Measurements from ENCODE around the gene ACTL6B. TPM values are rescaled to one million over a fixed set of nuclear protein-coding genes. Genes with fewer than 3 reads are reported as not detected.

Gene ACTL6B
- total and polyA plus RNA-seq, 2 of the 13 experiments (the other 11 are each of a cell fraction or from before 2014, with no cell fraction given), result not detected

DNA sequence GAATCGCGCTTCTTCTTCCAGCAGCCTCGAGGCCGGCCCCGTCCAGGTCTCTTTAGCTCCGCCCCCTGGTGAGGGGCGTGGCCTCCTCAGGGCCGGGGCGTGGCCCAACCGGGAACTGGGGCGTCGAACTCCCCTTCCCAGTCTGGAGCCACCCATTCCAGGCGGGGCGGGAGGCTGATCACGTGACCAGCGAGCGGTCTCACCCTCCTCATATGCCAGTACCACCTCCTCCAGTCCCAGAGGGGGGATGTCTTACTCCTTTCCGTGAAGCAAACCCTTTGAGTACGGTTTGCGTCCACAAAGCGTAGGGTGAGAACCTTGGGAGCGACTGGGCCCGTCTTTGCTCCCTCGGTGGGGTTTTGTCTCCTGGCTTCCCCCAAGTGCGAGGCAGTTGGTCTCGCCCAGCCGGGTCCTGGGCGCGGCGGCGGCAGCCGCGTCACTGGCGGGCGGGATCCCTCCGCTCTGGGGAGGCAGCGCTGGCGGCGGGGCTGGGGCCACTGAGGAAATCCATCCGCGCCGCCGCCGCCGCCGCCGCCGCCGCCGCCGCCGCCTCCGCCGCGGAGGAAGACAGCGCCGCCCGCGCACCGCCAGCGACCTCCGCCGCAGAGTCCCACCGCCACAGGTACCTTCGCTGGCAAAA lies 17.2 kb upstream of the ACTL6B start, which contains the start of gene GNB2 (continued):
- TF ChIP-seq ZFP41 (CRISPR knock-in tag; IDR thresholded peaks at IDR 0.05; ENCODE audit: borderline replicate concordance) (no peak), MLLT10 (CRISPR knock-in tag; IDR thresholded peaks at IDR 0.05) (no peak), NR2F1 (CRISPR knock-in tag; IDR thresholded peaks at IDR 0.05) (no peak), RBM39 (IDR thresholded peaks at IDR 0.05; ENCODE audit: low read depth, low read length, poor library complexity, severe bottlenecking) (no peak), BORCS8-MEF2B (CRISPR knock-in tag; IDR thresholded peaks at IDR 0.05) (no peak), TP53 (CRISPR knock-in tag; conservative IDR thresholded peaks at IDR 0.05) (no peak), HMGA1 (CRISPR knock-in tag; conservative IDR thresholded peaks at IDR 0.05) (no peak), DR1 (CRISPR knock-in tag; IDR thresholded peaks at IDR 0.05) (peak; percentile 55; the same call in 1 of the 2 replicates), PHF20 (CRISPR knock-in tag; IDR thresholded peaks at IDR 0.05) (peak; percentile 65), LCORL (IDR thresholded peaks at IDR 0.05) (peak; percentile 34; the same call in 1 of the 2 replicates), LCORL (CRISPR knock-in tag; IDR thresholded peaks at IDR 0.05) (no peak; the same call in 1 of the 2 replicates), ZNF605 (CRISPR knock-in tag; IDR thresholded peaks at IDR 0.05) (peak; percentile 91), YEATS4 (CRISPR knock-in tag; IDR thresholded peaks at IDR 0.05; ENCODE audit: borderline replicate concordance) (peak; percentile 78; the same call in 1 of the 2 replicates), ADNP (CRISPR knock-in tag; IDR thresholded peaks at IDR 0.05) (no peak), RNF2 (conservative IDR thresholded peaks at IDR 0.05; ENCODE audit: low read depth) (0 out of 2 replicates have a peak, but pooled peaks have one; percentile 52), HNF4G (IDR thresholded peaks at IDR 0.05; ENCODE audit: borderline replicate concordance, low read depth, low read length) (no peak), HNF4G (CRISPR knock-in tag; IDR thresholded peaks at IDR 0.05; ENCODE audit: borderline replicate concordance, low read depth) (no peak), ATF1 (CRISPR knock-in tag; IDR thresholded peaks at IDR 0.05) (0 out of 2 replicates have a peak, but pooled peaks have one; percentile 42), NR2F6 (IDR thresholded peaks at IDR 0.05) (no peak), NR2F6 (CRISPR knock-in tag; IDR thresholded peaks at IDR 0.05) (peak; percentile 36; the same call in 1 of the 2 replicates)
- TF ChIP-seq, protein P1, sequence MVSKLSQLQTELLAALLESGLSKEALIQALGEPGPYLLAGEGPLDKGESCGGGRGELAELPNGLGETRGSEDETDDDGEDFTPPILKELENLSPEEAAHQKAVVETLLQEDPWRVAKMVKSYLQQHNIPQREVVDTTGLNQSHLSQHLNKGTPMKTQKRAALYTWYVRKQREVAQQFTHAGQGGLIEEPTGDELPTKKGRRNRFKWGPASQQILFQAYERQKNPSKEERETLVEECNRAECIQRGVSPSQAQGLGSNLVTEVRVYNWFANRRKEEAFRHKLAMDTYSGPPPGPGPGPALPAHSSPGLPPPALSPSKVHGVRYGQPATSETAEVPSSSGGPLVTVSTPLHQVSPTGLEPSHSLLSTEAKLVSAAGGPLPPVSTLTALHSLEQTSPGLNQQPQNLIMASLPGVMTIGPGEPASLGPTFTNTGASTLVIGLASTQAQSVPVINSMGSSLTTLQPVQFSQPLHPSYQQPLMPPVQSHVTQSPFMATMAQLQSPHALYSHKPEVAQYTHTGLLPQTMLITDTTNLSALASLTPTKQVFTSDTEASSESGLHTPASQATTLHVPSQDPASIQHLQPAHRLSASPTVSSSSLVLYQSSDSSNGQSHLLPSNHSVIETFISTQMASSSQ (IDR thresholded peaks at IDR 0.05; ENCODE audit: low read depth), result no peak
- TF ChIP-seq, protein P1 (CRISPR knock-in tag; IDR thresholded peaks at IDR 0.05; ENCODE audit: borderline replicate concordance), result peak; percentile 60; the same call in 1 of the 2 replicates
- TF ChIP-seq, protein P2, sequence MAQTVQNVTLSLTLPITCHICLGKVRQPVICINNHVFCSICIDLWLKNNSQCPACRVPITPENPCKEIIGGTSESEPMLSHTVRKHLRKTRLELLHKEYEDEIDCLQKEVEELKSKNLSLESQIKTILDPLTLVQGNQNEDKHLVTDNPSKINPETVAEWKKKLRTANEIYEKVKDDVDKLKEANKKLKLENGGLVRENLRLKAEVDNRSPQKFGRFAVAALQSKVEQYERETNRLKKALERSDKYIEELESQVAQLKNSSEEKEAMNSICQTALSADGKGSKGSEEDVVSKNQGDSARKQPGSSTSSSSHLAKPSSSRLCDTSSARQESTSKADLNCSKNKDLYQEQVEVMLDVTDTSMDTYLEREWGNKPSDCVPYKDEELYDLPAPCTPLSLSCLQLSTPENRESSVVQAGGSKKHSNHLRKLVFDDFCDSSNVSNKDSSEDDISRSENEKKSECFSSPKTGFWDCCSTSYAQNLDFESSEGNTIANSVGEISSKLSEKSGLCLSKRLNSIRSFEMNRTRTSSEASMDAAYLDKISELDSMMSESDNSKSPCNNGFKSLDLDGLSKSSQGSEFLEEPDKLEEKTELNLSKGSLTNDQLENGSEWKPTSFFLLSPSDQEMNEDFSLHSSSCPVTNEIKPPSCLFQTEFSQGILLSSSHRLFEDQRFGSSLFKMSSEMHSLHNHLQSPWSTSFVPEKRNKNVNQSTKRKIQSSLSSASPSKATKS (CRISPR knock-in tag; IDR thresholded peaks at IDR 0.05), result no peak
- TF ChIP-seq, protein P3, sequence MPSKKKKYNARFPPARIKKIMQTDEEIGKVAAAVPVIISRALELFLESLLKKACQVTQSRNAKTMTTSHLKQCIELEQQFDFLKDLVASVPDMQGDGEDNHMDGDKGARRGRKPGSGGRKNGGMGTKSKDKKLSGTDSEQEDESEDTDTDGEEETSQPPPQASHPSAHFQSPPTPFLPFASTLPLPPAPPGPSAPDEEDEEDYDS (CRISPR knock-in tag; IDR thresholded peaks at IDR 0.05), result peak; percentile 81
